ENCODE measurements around the gene DNAJB13. TPM values are rescaled to one million over a fixed set of nuclear protein-coding genes. Genes with fewer than 3 reads are reported as not detected.

DNAJB13 gene
- total and polyA plus RNA-seq, 12 donors: not detected

DNA sequence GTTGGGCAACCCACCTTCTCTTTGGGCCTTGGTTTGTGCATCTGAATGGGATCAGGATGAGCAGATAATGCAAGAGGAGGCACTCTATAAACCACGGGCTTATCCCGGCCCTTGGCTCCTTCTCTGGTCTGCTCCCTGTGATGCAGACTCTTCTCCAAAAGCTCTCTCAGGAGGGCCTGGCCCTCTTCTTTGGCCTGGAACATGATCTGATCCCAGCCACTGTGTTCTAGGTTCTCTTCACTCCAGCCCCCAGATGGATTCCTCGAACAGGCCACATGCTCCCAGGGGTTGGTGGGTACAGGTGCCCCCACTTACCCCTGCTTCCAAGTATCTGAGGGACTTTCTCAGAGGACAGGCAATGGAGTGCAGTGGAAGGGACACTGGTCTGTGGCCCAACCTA, 66.8 kb downstream of the DNAJB13 start:
- H3K4me1 ChIP-seq: peaks cover 9 to 63% (median 24%) of the 10 kb centered on the region in 9 donors
- TF ChIP-seq, protein P1, sequence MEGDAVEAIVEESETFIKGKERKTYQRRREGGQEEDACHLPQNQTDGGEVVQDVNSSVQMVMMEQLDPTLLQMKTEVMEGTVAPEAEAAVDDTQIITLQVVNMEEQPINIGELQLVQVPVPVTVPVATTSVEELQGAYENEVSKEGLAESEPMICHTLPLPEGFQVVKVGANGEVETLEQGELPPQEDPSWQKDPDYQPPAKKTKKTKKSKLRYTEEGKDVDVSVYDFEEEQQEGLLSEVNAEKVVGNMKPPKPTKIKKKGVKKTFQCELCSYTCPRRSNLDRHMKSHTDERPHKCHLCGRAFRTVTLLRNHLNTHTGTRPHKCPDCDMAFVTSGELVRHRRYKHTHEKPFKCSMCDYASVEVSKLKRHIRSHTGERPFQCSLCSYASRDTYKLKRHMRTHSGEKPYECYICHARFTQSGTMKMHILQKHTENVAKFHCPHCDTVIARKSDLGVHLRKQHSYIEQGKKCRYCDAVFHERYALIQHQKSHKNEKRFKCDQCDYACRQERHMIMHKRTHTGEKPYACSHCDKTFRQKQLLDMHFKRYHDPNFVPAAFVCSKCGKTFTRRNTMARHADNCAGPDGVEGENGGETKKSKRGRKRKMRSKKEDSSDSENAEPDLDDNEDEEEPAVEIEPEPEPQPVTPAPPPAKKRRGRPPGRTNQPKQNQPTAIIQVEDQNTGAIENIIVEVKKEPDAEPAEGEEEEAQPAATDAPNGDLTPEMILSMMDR (IDR thresholded peaks at IDR 0.05): no peak
- no peaks in the 10 kb centered on the region for H3K9me3 ChIP-seq
- H3K4me3 ChIP-seq: no peak overlapping the region
- no peak for ATAC-seq
- H3K27me3 ChIP-seq: no peaks in the 10 kb centered on the region
- peak overlapping the region; percentile 51 to 93 (median 89) for H3K27ac ChIP-seq
- 88 to 91% methylated on average over 3 of the region's 3 CpGs for WGBS, 2 donors
- DNase-seq: no peak
- intact Hi-C loops (cut with DNase I): loop anchor here in 4 of 10 donors (1.0 to 5.0 kb wide), 3 partner anchors 34 to 35 kb away; partner anchors contain the start of gene UCP2 (in 3 of the 4)
- peaks cover 0 to 38% (median 0%) of the 10 kb centered on the region in 9 donors for H3K36me3 ChIP-seq

DNA sequence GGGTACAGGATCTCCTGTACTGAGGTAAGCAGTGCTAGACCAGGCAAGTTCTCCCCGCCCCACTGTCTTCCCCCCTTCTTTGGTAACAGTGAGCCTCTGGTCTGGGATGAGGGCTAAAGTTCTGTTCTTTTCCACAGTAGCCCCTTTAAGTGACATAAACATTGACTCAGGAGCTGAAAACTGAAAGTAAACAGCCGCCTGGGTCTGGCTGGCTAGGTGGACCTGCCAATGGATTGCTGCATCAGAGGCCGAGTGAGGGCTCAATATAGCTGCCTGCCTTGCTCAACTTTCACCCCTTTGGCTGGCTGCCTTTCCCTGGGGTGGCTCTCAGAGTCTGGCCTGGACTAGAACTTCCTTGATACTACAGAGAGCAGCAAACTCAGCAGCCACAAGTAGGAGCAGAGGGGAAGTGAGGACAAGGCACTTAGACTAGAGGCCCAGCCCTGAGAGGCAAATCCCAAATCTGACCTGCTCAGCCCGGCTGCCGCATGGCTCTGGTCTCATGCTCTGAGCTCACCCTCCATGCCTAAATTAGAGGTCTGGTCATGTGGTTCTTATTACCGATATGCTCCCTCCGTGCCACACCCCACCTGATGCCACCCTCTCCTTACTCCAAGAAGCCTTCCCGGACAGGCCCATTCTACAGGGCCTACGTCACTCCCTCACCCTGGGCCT, 67.6 kb downstream of the DNAJB13 start:
- DNase-seq (peak; percentile 89 to 93), ATAC-seq (peak; percentile 92 to 97 (median 95))
- WGBS, 2 donors: 41 to 43% methylated on average over 9 of the region's 9 CpGs
- Histone ChIP-seq H3K4me3 (no peak overlapping the region), H3K27me3 (no peaks in the 10 kb centered on the region), H3K36me3 (peaks cover 0 to 30% (median 0%) of the 10 kb centered on the region in 9 donors), H3K9me3 (no peaks in the 10 kb centered on the region), H3K4me1 (peaks cover 9 to 70% (median 24%) of the 10 kb centered on the region in 9 donors), H3K27ac (peak overlapping the region; percentile 51 to 93 (median 89))
- intact Hi-C loops (cut with DNase I): loop anchor here in 4 of 10 donors (1.0 to 5.0 kb wide), 3 partner anchors 35 to 36 kb away; partner anchors contain the start of gene UCP2 (in 3 of the 4)
- TF ChIP-seq, protein P1 (IDR thresholded peaks at IDR 0.05): no peak

DNA sequence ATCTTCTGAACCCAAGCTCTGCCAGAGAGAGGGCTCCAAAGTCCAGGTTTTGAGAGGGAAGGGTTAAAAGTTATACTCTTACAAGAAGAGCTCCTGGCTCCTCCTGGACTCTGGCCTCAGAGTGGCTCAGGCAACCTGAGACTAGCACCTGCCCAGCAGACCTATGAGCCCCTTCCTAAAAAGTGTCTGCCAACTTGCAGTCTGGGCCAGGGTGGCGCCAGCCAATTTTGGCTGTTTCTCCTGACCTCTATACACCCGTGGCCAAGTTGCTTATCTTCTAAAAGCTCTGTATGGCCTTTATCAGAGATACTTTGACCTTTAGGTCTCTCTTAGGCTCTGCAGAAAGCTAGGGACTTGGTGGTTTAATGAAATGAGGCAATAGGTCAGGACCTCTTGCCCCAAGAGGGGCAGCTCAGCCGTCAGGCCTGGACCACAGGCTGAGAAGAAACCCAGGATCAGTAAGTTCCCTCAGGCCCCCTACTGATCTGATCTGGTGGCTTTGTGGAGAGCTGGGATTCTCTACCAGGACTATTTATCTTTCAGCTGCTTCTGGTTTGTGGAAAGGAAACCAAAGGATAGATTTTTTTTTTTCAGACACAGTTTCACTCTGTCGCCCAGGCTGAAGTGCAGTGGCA, 68.4 kb downstream of the DNAJB13 start:
- Histone ChIP-seq H3K9me3 (no peaks in the 10 kb centered on the region), H3K36me3 (peaks cover 0 to 27% (median 0%) of the 10 kb centered on the region in 9 donors), H3K27me3 (no peaks in the 10 kb centered on the region), H3K27ac (peak overlapping the region; percentile 51 to 93 (median 89)), H3K4me3 (no peak overlapping the region), H3K4me1 (peaks cover 9 to 77% (median 25%) of the 10 kb centered on the region in 9 donors)
- DNase-seq: peak in 1 of 2 donors; percentile 18
- peak in 5 of 8 donors; percentile 4 to 16 (median 10) for ATAC-seq
- 48 to 54% methylated on average over 4 of the region's 4 CpGs for WGBS, 2 donors
- intact Hi-C loops (cut with DNase I): loop anchor here in 3 of 10 donors (2.0 to 5.0 kb wide), 2 partner anchors 36 to 37 kb away; partner anchors contain the start of gene UCP2 (in 3 of the 3)
- TF ChIP-seq, protein P1 (IDR thresholded peaks at IDR 0.05): no peak

DNA sequence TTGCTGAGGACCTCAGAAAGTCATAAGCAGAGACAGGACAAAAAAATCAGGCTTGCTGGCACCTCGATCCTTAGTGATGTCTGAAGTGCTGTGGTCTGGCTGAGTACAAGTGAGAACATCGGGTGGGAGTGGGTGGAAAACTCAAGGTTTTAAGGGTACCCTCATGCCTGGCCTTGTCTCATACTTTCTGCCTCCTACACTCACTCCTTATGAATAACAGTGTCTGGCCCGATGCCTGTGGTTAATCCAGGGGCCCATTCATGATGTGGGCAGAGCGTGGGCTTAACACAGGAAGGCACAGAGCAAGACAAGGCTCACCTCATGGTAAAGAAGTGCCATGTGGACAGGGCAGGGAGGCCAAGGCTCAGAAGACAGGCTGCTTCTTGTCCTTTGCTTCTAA, 69.0 kb downstream of the DNAJB13 start:
- Histone ChIP-seq H3K27me3 (no peaks in the 10 kb centered on the region), H3K4me1 (peaks cover 9 to 80% (median 31%) of the 10 kb centered on the region in 9 donors), H3K4me3 (no peak overlapping the region), H3K9me3 (no peaks in the 10 kb centered on the region), H3K36me3 (peaks cover 0 to 31% (median 0%) of the 10 kb centered on the region in 9 donors), H3K27ac (peak overlapping the region in 9 of 10 donors; percentile 80 to 93 (median 89))
- ATAC-seq (no peak), DNase-seq (no peak)
- intact Hi-C loops (cut with DNase I): loop anchor here in 4 of 10 donors (2.0 to 10.0 kb wide), 4 partner anchors 37 to 55 kb away; partner anchors contain the start of gene UCP2 (in 3 of the 4)
- 88 to 90% methylated on average over 4 of the region's 4 CpGs for WGBS, 2 donors
- TF ChIP-seq, protein P1 (IDR thresholded peaks at IDR 0.05): no peak
